ENCODE measurements around the gene DCHS1. TPM values are rescaled to one million over a fixed set of nuclear protein-coding genes. Genes with fewer than 3 reads are reported as not detected.

The DCHS1 gene
- total and polyA plus RNA-seq, 9 of the 15 experiments (the other 6 are each of a cell fraction or from before 2014, with no cell fraction given): 0.04 to 0.49 (median 0.14) TPM; not detected in 2

- TF ChIP-seq EP300 (IDR thresholded peaks at IDR 0.05; ENCODE audit: low read length) (peak; percentile 45; the same call in 1 of the 2 replicates), MED1 (CRISPR knock-in tag; IDR thresholded peaks at IDR 0.05; ENCODE audit: borderline replicate concordance) (0 out of 2 replicates have a peak, but pooled peaks have one; percentile 87), FOSL1 (tag; conservative IDR thresholded peaks at IDR 0.05) (peak; percentile 58), CREB3 (tag; conservative IDR thresholded peaks at IDR 0.05; ENCODE audit: low read depth) (no peak), LARP7 (IDR thresholded peaks at IDR 0.05) (0 out of 2 replicates have a peak, but pooled peaks have one; percentile 47), UBTF (IDR thresholded peaks at IDR 0.05; ENCODE audit: borderline replicate concordance in 1 of 2, low read depth in 2 of 2, low read length in 2 of 2) (peak in 1 of 2 experiments; percentile 72; a peak in 1 of 4 replicates), SOX6 (IDR thresholded peaks at IDR 0.05) (peak; percentile 69), ZNF436 (CRISPR knock-in tag; IDR thresholded peaks at IDR 0.05) (no peak), GABPB1 (CRISPR knock-in tag; IDR thresholded peaks at IDR 0.05) (peak; percentile 88), ZBED1 (IDR thresholded peaks at IDR 0.05) (0 out of 2 replicates have a peak, but pooled peaks have one; percentile 48), ZNF764 (CRISPR knock-in tag; IDR thresholded peaks at IDR 0.05; ENCODE audit: low read depth) (no peak), FOXK2 (conservative IDR thresholded peaks at IDR 0.05 in 1 of 2, IDR thresholded peaks at IDR 0.05 in 1 of 2; ENCODE audit: low read depth in 2 of 2) (peak; percentile 95 to 97), TRIM28 (IDR thresholded peaks at IDR 0.05) (0 out of 2 replicates have a peak, but pooled peaks have one; percentile 18), ZNF232 (CRISPR knock-in tag; IDR thresholded peaks at IDR 0.05) (no peak; the same call in 1 of the 2 replicates), ZNF224 (CRISPR knock-in tag; IDR thresholded peaks at IDR 0.05) (no peak), TAF1 (IDR thresholded peaks at IDR 0.05; ENCODE audit: control insufficient read depth, extremely low read depth, insufficient read depth, low read length, severe bottlenecking) (peak; percentile 71)
- TF ChIP-seq, protein P1, sequence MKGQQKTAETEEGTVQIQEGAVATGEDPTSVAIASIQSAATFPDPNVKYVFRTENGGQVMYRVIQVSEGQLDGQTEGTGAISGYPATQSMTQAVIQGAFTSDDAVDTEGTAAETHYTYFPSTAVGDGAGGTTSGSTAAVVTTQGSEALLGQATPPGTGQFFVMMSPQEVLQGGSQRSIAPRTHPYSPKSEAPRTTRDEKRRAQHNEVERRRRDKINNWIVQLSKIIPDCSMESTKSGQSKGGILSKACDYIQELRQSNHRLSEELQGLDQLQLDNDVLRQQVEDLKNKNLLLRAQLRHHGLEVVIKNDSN (CRISPR knock-in tag; IDR thresholded peaks at IDR 0.05): peak; percentile 31; the same call in 1 of the 2 replicates
- TF ChIP-seq, protein P2, sequence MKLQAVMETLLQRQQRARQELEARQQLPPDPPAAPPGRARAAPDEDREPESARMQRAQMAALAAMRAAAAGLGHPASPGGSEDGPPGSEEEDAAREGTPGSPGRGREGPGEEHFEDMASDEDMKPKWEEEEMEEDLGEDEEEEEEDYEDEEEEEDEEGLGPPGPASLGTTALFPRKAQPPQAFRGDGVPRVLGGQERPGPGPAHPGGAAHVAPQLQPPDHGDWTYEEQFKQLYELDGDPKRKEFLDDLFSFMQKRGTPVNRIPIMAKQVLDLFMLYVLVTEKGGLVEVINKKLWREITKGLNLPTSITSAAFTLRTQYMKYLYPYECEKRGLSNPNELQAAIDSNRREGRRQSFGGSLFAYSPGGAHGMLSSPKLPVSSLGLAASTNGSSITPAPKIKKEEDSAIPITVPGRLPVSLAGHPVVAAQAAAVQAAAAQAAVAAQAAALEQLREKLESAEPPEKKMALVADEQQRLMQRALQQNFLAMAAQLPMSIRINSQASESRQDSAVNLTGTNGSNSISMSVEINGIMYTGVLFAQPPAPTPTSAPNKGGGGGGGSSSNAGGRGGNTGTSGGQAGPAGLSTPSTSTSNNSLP (IDR thresholded peaks at IDR 0.05; ENCODE audit: borderline replicate concordance, low read depth, low read length): 0 out of 2 replicates have a peak, but pooled peaks have one; percentile 30
- TF ChIP-seq, protein P3, sequence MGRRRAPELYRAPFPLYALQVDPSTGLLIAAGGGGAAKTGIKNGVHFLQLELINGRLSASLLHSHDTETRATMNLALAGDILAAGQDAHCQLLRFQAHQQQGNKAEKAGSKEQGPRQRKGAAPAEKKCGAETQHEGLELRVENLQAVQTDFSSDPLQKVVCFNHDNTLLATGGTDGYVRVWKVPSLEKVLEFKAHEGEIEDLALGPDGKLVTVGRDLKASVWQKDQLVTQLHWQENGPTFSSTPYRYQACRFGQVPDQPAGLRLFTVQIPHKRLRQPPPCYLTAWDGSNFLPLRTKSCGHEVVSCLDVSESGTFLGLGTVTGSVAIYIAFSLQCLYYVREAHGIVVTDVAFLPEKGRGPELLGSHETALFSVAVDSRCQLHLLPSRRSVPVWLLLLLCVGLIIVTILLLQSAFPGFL (CRISPR knock-in tag; IDR thresholded peaks at IDR 0.05): no peak; the same call in 1 of the 2 replicates
These were observed 27.6 kb upstream of the DCHS1 start, which contains the start of gene MRPL17 (continued) for GRCh38 chr11:6682936-6683861.

Measured in K562 (cell line).